ENCODE measurements around the gene ZNF76.

The ZNF76 gene

GRCh38 chr6:35342258-35343091 is 82.9 kb downstream of the ZNF76 start, which contains the start of gene PPARD:
TSS of gene PPARD (plus strand) at chr6:35342558. CDS start at chr6:35411088, 68,530 bp downstream.
- DNase-seq, result peak; percentile 95

- DNase-seq, result no peak
Measured at GRCh38 chr6:35343092-35343834, 83.7 kb downstream of the ZNF76 start.

GRCh38 chr6:35343835-35344550 is 84.5 kb downstream of the ZNF76 start:
- no peak for DNase-seq

Measured in fibroblast of skin of right quadriceps (primary cell).